ENCODE results near the gene ZNF22. TPM values are rescaled to one million over a fixed set of nuclear protein-coding genes. Genes with fewer than 3 reads are reported as not detected.
A peak's percentile ranks its signal among the peaks of the same experiment; 100 is the strongest.

The ZNF22 gene
- total RNA-seq, 4 donors from 2014 or later = 19.2 to 35.6 (median 27.1) TPM

- WGBS, 2 donors (ENCODE audit: low coverage in 1 of 2) = 0 to 15% methylated on average over 1 to 4 of the region's 4 CpGs
- Histone ChIP-seq H3K27ac (peak overlapping the region; percentile 90 to 94 (median 92)), H3K4me3 (peak overlapping the region; percentile 65 to 67), H3K4me1 (peaks cover 0 to 98% (median 60%) of the 10 kb centered on the region in 3 donors), H3K27me3 (no peaks in the 10 kb centered on the region), H3K36me3 (peaks cover 0 to 34% of the 10 kb centered on the region in 2 donors), H3K9me3 (no peaks in the 10 kb centered on the region)
- TF ChIP-seq EP300 (IDR thresholded peaks at IDR 0.05) = no peak
- TF ChIP-seq POLR2AphosphoS5 (IDR thresholded peaks at IDR 0.05) = no peak
- no peak for TF ChIP-seq CTCF (IDR thresholded peaks at IDR 0.05)
- no peak for TF ChIP-seq POLR2A (IDR thresholded peaks at IDR 0.05)
- ATAC-seq = no peak
Observed at GRCh38 chr10:44978213-44978569, 22.5 kb upstream of the ZNF22 start.

- Histone ChIP-seq H3K27me3 (no peaks in the 10 kb centered on the region), H3K9me3 (no peaks in the 10 kb centered on the region), H3K36me3 (peaks cover 0 to 39% of the 10 kb centered on the region in 2 donors), H3K4me1 (peaks cover 0 to 98% (median 57%) of the 10 kb centered on the region in 3 donors), H3K27ac (peak within 1 kb of the TSS; percentile 90 to 94 (median 92)), H3K4me3 (peak within 1 kb of the TSS; percentile 65 to 67)
- ATAC-seq = peak; percentile 76
- 11 to 53% methylated on average over 2 to 9 of the region's 12 CpGs for WGBS, 2 donors (ENCODE audit: low coverage in 1 of 2)
- TF ChIP-seq POLR2AphosphoS5 (IDR thresholded peaks at IDR 0.05) (peak; percentile 100), CTCF (IDR thresholded peaks at IDR 0.05) (peak in 3 of 4 experiments; percentile 21 to 53 (median 43)), POLR2A (IDR thresholded peaks at IDR 0.05) (peak; percentile 99 to 100), EP300 (IDR thresholded peaks at IDR 0.05) (no peak)
Observed at GRCh38 chr10:44978570-44979280, 22.0 kb upstream of the ZNF22 start, which contains the start of gene DEPP1. Gene DEPP1, minus strand, starts transcription at chr10:44978809. Its CDS starts 779 bp downstream, at chr10:44978030.

GRCh38 chr10:44979281-44980191 lies 21.2 kb upstream of the ZNF22 start:
- 69 to 74% methylated on average over 5 to 6 of the region's 13 CpGs for WGBS, 2 donors (ENCODE audit: low coverage in 1 of 2)
- Histone ChIP-seq H3K4me1 (peaks cover 0 to 98% (median 56%) of the 10 kb centered on the region in 3 donors), H3K27ac (peak overlapping the region; percentile 43 to 94 (median 92)), H3K4me3 (peak overlapping the region in 1 of 2 donors; percentile 65), H3K27me3 (no peaks in the 10 kb centered on the region), H3K36me3 (peaks cover 0 to 47% of the 10 kb centered on the region in 2 donors), H3K9me3 (no peaks in the 10 kb centered on the region)
- TF ChIP-seq CTCF (IDR thresholded peaks at IDR 0.05) (no peak), POLR2A (IDR thresholded peaks at IDR 0.05) (no peak), EP300 (IDR thresholded peaks at IDR 0.05) (no peak), POLR2AphosphoS5 (IDR thresholded peaks at IDR 0.05) (no peak)
- no peak for ATAC-seq

- no peaks in the 10 kb centered on the region for H3K9me3 ChIP-seq
- H3K4me1 ChIP-seq = peaks cover 0 to 100% (median 62%) of the 10 kb centered on the region in 3 donors
Observed at GRCh38 chr10:44980309-44981171, 20.2 kb upstream of the ZNF22 start.

More at GRCh38 chr10:44980309-44981171, 20.2 kb upstream of the ZNF22 start:
- H3K27ac ChIP-seq = peak overlapping the region; percentile 8 to 94 (median 92)
- no peaks in the 10 kb centered on the region for H3K27me3 ChIP-seq
- no peak overlapping the region for H3K4me3 ChIP-seq
- TF ChIP-seq POLR2A (IDR thresholded peaks at IDR 0.05) = no peak
- TF ChIP-seq CTCF (IDR thresholded peaks at IDR 0.05) = no peak
- no peak for TF ChIP-seq POLR2AphosphoS5 (IDR thresholded peaks at IDR 0.05)
- TF ChIP-seq EP300 (IDR thresholded peaks at IDR 0.05) = no peak
- H3K36me3 ChIP-seq = peaks cover 0 to 56% of the 10 kb centered on the region in 2 donors
- 57 to 78% methylated on average over 1 to 6 of the region's 14 CpGs for WGBS, 2 donors (ENCODE audit: low coverage in 1 of 2)
- ATAC-seq = no peak

All from gastroesophageal sphincter (tissue), 4 donors.